GM23338 (cell line): ENCODE results near the gene NELFA. TPM values are rescaled to one million over a fixed set of nuclear protein-coding genes. Genes with fewer than 3 reads are reported as not detected.

ENCODE experiments used
- ATAC-seq: fragments of 200-7000 bp; cut with Tn5 transposase; 3 replicates; pipeline ENCODE4 v1.9.1; 2020
- DNase-seq: peaks from one replicate; pipeline ENCODE4 v3.0.0-alpha.2; 2015; ENCODE audit warnings: low spot score
- H2AFZ ChIP-seq: fragments of 200-600 bp; sonication (generic); 2 replicates; pipeline ENCODE4 v1.8.0; 2016; ENCODE audit warnings: antibody characterized with exemption, mild to moderate bottlenecking, moderate library complexity
- H3F3A ChIP-seq: fragments of 200-600 bp; sonication (generic); replicated peaks from 2 replicates; pipeline ENCODE4 v1.8.0; 2017; ENCODE audit warnings: antibody characterized with exemption, mixed run types, low read depth
- H3K27ac ChIP-seq: fragments of 200-600 bp; sonication (generic); 2 replicates; pipeline ENCODE4 v1.6.1; 2016; ENCODE audit warnings: low read depth
- H3K27me3 ChIP-seq: fragments of 200-600 bp; sonication (generic); 2 replicates; pipeline ENCODE4 v1.8.0; 2016; ENCODE audit warnings: mild to moderate bottlenecking, mixed run types, moderate library complexity; ENCODE audit not compliant: insufficient read depth
- H3K36me3 ChIP-seq: fragments of 200-600 bp; sonication (generic); 2 replicates; pipeline ENCODE4 v1.8.0; 2016; ENCODE audit warnings: mild to moderate bottlenecking; ENCODE audit not compliant: insufficient read depth
- H3K4me1 ChIP-seq: fragments of 200-600 bp; sonication (generic); 2 replicates; pipeline ENCODE4 v1.8.0; 2016; ENCODE audit warnings: mild to moderate bottlenecking, moderate library complexity; ENCODE audit not compliant: insufficient read depth
- H3K4me2 ChIP-seq: fragments of 200-600 bp; sonication (generic); 2 replicates; pipeline ENCODE4 v1.7.1; 2017; ENCODE audit warnings: mixed run types
- H3K4me3 ChIP-seq: fragments of 200-600 bp; sonication (generic); 2 replicates; pipeline ENCODE4 v1.6.1; 2016; ENCODE audit warnings: mixed run types
- H3K79me2 ChIP-seq: fragments of 200-600 bp; sonication (generic); replicated peaks from 2 replicates; pipeline ENCODE4 v1.8.0; 2017; ENCODE audit warnings: mild to moderate bottlenecking; ENCODE audit not compliant: insufficient read depth
- H3K9me2 ChIP-seq: fragments of 200-600 bp; sonication (generic); 2 replicates; pipeline ENCODE4 v1.8.0; 2017; ENCODE audit not compliant: insufficient read depth
- H4K20me1 ChIP-seq: fragments of 200-600 bp; sonication (generic); replicated peaks from 2 replicates; pipeline ENCODE4 v1.8.0; 2017; ENCODE audit warnings: mild to moderate bottlenecking; ENCODE audit not compliant: insufficient read depth
- H3K27ac Mint-ChIP-seq: 2 replicates; pipeline ENCODE4 v1.8.0; 2020; ENCODE audit warnings: inconsistent platforms, mild to moderate bottlenecking, moderate library complexity, mixed read lengths
- H3K27me3 Mint-ChIP-seq: 3 replicates; pipeline ENCODE4 v1.8.0; 2022; ENCODE audit warnings: low read depth, mild to moderate bottlenecking, moderate library complexity, mixed read lengths, inconsistent platforms; ENCODE audit not compliant: insufficient read depth, poor library complexity
- H3K36me3 Mint-ChIP-seq: 3 replicates; pipeline ENCODE4 v1.8.0; 2021; ENCODE audit warnings: low read depth, mild to moderate bottlenecking, inconsistent platforms, moderate library complexity, mixed read lengths
- H3K4me1 Mint-ChIP-seq: 3 replicates; pipeline ENCODE4 v1.8.0; 2020; ENCODE audit warnings: mild to moderate bottlenecking, inconsistent platforms, mixed read lengths
- H3K4me3 Mint-ChIP-seq: 3 replicates; pipeline ENCODE4 v1.8.0; 2021; ENCODE audit warnings: moderate library complexity, mild to moderate bottlenecking, inconsistent platforms, mixed read lengths
- H3K9me3 Mint-ChIP-seq: 3 replicates; pipeline ENCODE4 v1.8.0; 2020; ENCODE audit warnings: moderate library complexity, mild to moderate bottlenecking, inconsistent platforms, mixed read lengths
- CREB1 ChIP-seq: fragments of 250-450 bp; sonication (Bioruptor Pico); IDR thresholded peaks from 2 replicates; pipeline ENCODE4 v1.5.0; 2020; ENCODE audit warnings: low read depth, mild to moderate bottlenecking, moderate library complexity
- ETS1 ChIP-seq: IDR thresholded peaks from 2 replicates; pipeline ENCODE4 v1.6.1; 2016; ENCODE audit warnings: antibody characterized with exemption
- EZH2 ChIP-seq: fragments of 200-600 bp; sonication (generic); IDR thresholded peaks from one replicate; pipeline ENCODE4 v1.8.0; 2017; ENCODE audit warnings: antibody characterized with exemption, mild to moderate bottlenecking, low read depth; ENCODE audit not compliant: unreplicated experiment
- NANOG ChIP-seq: IDR thresholded peaks from 2 replicates; pipeline ENCODE4 v1.6.1; 2016; ENCODE audit warnings: antibody characterized with exemption, borderline replicate concordance
- POLR2AphosphoS5 ChIP-seq: IDR thresholded peaks from 2 replicates; pipeline ENCODE4 v1.6.1; 2016; ENCODE audit warnings: antibody characterized with exemption, low read depth
- ZNF331 ChIP-seq: fragments of 250-450 bp; sonication (Bioruptor Pico); IDR thresholded peaks from 2 replicates; pipeline ENCODE4 v1.5.0; 2020; ENCODE audit warnings: low read depth, mild to moderate bottlenecking, moderate library complexity
- polyA plus RNA-seq: library from polyadenylated mRNA; unstranded; fragments of >200 nt; fragmentation: Nextera tagmentation; extraction: Ambion mirVana; gene quantifications from 2 replicates; pipeline ENCODE4 v1.2.1, GENCODE V29; 2016
- total RNA-seq: library from RNA; depleted of rRNA; stranded (reverse); fragments of >200 nt; shearing (Covaris generic); gene quantifications from 2 replicates; pipeline ENCODE4 v1.2.3, GENCODE V29; 2014
- TF ChIP-seq, protein P1 (sequence below), 2 experiments: fragments of 200-600 bp in 1 of 2; sonication (generic) in 1 of 2; conservative IDR thresholded peaks; 2 replicates each; pipeline versions ENCODE4 v1.5.1 to v1.6.1; 2016 to 2017; ENCODE audit warnings: antibody characterized with exemption in 2 of 2, low read depth in 2 of 2, mild to moderate bottlenecking in 2 of 2, moderate library complexity in 1 of 2
- TF ChIP-seq, protein P2 (sequence below): IDR thresholded peaks from one replicate; pipeline ENCODE4 v1.6.1; 2018; ENCODE audit warnings: antibody characterized with exemption; ENCODE audit not compliant: unreplicated experiment

The NELFA gene
- total and polyA plus RNA-seq, 2 experiments from 2014 or later, result 62.8 to 63.3 TPM

DNA sequence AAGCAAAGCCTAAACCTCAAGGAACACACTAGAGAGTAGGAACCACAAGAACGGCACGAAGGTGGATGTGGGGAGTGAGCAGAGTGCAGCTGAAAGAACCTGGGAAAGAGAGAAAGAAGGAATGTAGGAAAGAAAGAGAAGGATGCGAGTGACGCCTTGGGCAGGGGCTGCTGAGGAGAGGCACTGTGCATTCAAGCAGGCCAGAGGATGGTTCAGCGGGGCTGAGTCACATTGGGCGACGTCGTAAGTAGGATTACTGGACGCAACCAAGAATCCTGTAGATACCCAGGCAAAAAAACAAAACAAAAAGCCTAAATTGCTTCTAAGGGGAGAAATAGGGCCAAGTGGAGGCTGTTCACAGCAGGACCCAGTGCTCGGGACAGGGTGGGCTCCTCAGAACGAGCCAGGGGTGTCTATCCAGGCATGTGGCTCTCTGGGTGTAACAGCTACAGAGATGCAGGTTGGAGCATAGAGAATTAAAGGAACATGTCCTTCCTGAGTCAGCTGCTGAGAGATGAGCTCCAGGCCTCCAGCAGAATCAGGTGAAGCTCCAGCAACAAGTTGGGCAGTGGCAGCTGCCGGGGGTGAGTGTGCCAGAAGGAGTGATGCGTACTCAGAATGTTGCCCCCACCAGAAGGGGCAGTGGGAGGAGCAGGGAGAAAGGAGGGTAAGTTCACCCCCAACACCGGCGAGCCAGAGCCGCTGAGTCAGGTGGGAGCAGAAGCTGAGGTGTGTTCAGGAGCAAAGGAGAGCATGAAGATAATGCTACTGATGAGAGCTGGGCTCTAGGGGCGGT is 38.6 kb downstream of the NELFA start:
- Mint-ChIP-seq H3K27ac (no peak overlapping the region), H3K36me3 (peaks cover 38% of the 10 kb centered on the region), H3K9me3 (no peaks in the 10 kb centered on the region; the same call in 2 of the 3 replicates), H3K27me3 (peaks cover 14% of the 10 kb centered on the region), H3K4me3 (no peak overlapping the region), H3K4me1 (no peaks in the 10 kb centered on the region)
- Histone ChIP-seq H3K4me2 (no peak overlapping the region), H3K36me3 (no peaks in the 10 kb centered on the region), H3K27ac (no peak overlapping the region), H4K20me1 (peaks cover 5% of the 10 kb centered on the region; the same call in 1 of the 2 replicates), H3K79me2 (no peaks in the 10 kb centered on the region), H3K27me3 (no peaks in the 10 kb centered on the region), H3K9me2 (no peaks in the 10 kb centered on the region), H3K4me1 (no peaks in the 10 kb centered on the region), H3K4me3 (no peak overlapping the region), H3F3A (peaks cover 5% of the 10 kb centered on the region; the same call in 1 of the 2 replicates), H2AFZ (no peak overlapping the region)
- TF ChIP-seq, protein P1, sequence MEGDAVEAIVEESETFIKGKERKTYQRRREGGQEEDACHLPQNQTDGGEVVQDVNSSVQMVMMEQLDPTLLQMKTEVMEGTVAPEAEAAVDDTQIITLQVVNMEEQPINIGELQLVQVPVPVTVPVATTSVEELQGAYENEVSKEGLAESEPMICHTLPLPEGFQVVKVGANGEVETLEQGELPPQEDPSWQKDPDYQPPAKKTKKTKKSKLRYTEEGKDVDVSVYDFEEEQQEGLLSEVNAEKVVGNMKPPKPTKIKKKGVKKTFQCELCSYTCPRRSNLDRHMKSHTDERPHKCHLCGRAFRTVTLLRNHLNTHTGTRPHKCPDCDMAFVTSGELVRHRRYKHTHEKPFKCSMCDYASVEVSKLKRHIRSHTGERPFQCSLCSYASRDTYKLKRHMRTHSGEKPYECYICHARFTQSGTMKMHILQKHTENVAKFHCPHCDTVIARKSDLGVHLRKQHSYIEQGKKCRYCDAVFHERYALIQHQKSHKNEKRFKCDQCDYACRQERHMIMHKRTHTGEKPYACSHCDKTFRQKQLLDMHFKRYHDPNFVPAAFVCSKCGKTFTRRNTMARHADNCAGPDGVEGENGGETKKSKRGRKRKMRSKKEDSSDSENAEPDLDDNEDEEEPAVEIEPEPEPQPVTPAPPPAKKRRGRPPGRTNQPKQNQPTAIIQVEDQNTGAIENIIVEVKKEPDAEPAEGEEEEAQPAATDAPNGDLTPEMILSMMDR (conservative IDR thresholded peaks at IDR 0.05; ENCODE audit: low read depth in 2 of 2), result no peak
- TF ChIP-seq ZNF331 (CRISPR knock-in tag), result no peak
- ATAC-seq (no peak), DNase-seq (no peak)

- no peaks in the 10 kb centered on the region for H3K79me2 ChIP-seq
- Mint-ChIP-seq H3K36me3 (peaks cover 35% of the 10 kb centered on the region), H3K9me3 (no peaks in the 10 kb centered on the region; the same call in 2 of the 3 replicates), H3K27me3 (peaks cover 14% of the 10 kb centered on the region), H3K4me3 (no peak overlapping the region), H3K27ac (no peak overlapping the region), H3K4me1 (peaks cover 4% of the 10 kb centered on the region)
- H3K9me2 ChIP-seq, result no peaks in the 10 kb centered on the region
- H3F3A ChIP-seq, result peaks cover 5% of the 10 kb centered on the region; the same call in 1 of the 2 replicates
- H3K4me3 ChIP-seq, result no peak overlapping the region
- H3K27me3 ChIP-seq, result no peaks in the 10 kb centered on the region
- H3K4me1 ChIP-seq, result no peaks in the 10 kb centered on the region
- H3K27ac ChIP-seq, result no peak overlapping the region
- DNase-seq (no peak), ATAC-seq (no peak)
- no peak overlapping the region for H2AFZ ChIP-seq
- H4K20me1 ChIP-seq, result peaks cover 8% of the 10 kb centered on the region
- H3K4me2 ChIP-seq, result no peak overlapping the region
- H3K36me3 ChIP-seq, result no peaks in the 10 kb centered on the region
- TF ChIP-seq, protein P1 (conservative IDR thresholded peaks at IDR 0.05; ENCODE audit: low read depth in 2 of 2), result no peak
- TF ChIP-seq POLR2AphosphoS5 (no peak), EZH2 (no peak), NANOG (no peak), CREB1 (CRISPR knock-in tag) (no peak), ETS1 (no peak)
- TF ChIP-seq, protein P2, sequence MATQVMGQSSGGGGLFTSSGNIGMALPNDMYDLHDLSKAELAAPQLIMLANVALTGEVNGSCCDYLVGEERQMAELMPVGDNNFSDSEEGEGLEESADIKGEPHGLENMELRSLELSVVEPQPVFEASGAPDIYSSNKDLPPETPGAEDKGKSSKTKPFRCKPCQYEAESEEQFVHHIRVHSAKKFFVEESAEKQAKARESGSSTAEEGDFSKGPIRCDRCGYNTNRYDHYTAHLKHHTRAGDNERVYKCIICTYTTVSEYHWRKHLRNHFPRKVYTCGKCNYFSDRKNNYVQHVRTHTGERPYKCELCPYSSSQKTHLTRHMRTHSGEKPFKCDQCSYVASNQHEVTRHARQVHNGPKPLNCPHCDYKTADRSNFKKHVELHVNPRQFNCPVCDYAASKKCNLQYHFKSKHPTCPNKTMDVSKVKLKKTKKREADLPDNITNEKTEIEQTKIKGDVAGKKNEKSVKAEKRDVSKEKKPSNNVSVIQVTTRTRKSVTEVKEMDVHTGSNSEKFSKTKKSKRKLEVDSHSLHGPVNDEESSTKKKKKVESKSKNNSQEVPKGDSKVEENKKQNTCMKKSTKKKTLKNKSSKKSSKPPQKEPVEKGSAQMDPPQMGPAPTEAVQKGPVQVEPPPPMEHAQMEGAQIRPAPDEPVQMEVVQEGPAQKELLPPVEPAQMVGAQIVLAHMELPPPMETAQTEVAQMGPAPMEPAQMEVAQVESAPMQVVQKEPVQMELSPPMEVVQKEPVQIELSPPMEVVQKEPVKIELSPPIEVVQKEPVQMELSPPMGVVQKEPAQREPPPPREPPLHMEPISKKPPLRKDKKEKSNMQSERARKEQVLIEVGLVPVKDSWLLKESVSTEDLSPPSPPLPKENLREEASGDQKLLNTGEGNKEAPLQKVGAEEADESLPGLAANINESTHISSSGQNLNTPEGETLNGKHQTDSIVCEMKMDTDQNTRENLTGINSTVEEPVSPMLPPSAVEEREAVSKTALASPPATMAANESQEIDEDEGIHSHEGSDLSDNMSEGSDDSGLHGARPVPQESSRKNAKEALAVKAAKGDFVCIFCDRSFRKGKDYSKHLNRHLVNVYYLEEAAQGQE, result no peak
Measured at GRCh38 chr4:1968686-1969295, 40.0 kb downstream of the NELFA start.
